Neural cell (in vitro differentiated cells): Measurements from ENCODE around the gene GPX3. TPM values are rescaled to one million over a fixed set of nuclear protein-coding genes. Genes with fewer than 3 reads are reported as not detected.

Experiments used
- H2AFZ ChIP-seq: fragments of 200-600, 300-800 bp; sonication (generic), shearing (Covaris generic); 2 replicates; pipeline ENCODE4 v1.6.0; 2014; ENCODE audit warnings: low read depth, mild to moderate bottlenecking, antibody characterized with exemption, low read length, moderate library complexity
- H3F3A ChIP-seq: fragments of 200-600 bp; shearing (Covaris generic); 2 replicates; pipeline ENCODE4 v1.6.1; 2016; ENCODE audit warnings: mild to moderate bottlenecking, moderate library complexity, mixed read lengths, antibody characterized with exemption, low read length; ENCODE audit not compliant: insufficient read depth, poor library complexity, severe bottlenecking
- H3K27ac ChIP-seq: fragments of 200-600, 300-800 bp; sonication (generic), shearing (Covaris generic); 2 replicates; pipeline ENCODE4 v1.5.1; 2014; ENCODE audit warnings: mild to moderate bottlenecking, low read length, moderate library complexity
- H3K27me3 ChIP-seq: fragments of 300-800, 200-600 bp; sonication (generic), shearing (Covaris generic); 2 replicates; pipeline ENCODE4 v1.6.0; 2014; ENCODE audit warnings: mild to moderate bottlenecking, low read depth, low read length, moderate library complexity; ENCODE audit not compliant: insufficient read depth
- H3K36me3 ChIP-seq: fragments of 300-800, 200-600 bp; sonication (generic), shearing (Covaris generic); 2 replicates; pipeline ENCODE4 v1.5.1; 2014; ENCODE audit warnings: mild to moderate bottlenecking, antibody characterized with exemption, low read length, moderate library complexity; ENCODE audit not compliant: insufficient read depth
- H3K4me2 ChIP-seq: fragments of 300-800, 200-600 bp; sonication (generic), shearing (Covaris generic); 2 replicates; pipeline ENCODE4 v1.6.0; 2014; ENCODE audit warnings: mild to moderate bottlenecking, low read length
- H3K4me3 ChIP-seq: fragments of 300-800, 200-600 bp; sonication (generic), shearing (Covaris generic); 2 replicates; pipeline ENCODE4 v1.5.1; 2014; ENCODE audit warnings: mild to moderate bottlenecking, low read length, moderate library complexity
- H3K79me2 ChIP-seq: fragments of 200-600 bp; shearing (Covaris generic); replicated peaks from 2 replicates; pipeline ENCODE4 v1.6.0; 2014; ENCODE audit warnings: mild to moderate bottlenecking, low read length, moderate library complexity; ENCODE audit not compliant: insufficient read depth
- H3K9ac ChIP-seq: fragments of 300-800, 200-600 bp; sonication (generic), shearing (Covaris generic); 2 replicates; pipeline ENCODE4 v1.6.1; 2016; ENCODE audit warnings: mild to moderate bottlenecking, low read length, mixed read lengths
- H3K9me2 ChIP-seq: fragments of 200-600 bp; shearing (Covaris generic); 2 replicates; pipeline ENCODE4 v1.6.1; 2016; ENCODE audit warnings: mild to moderate bottlenecking, low read length, mixed read lengths; ENCODE audit not compliant: insufficient read depth
- H3K9me3 ChIP-seq: fragments of 200-600, 300-800 bp; sonication (generic), shearing (Covaris generic); 2 replicates; pipeline ENCODE4 v1.6.1; 2016; ENCODE audit warnings: mild to moderate bottlenecking, mixed run types, low read length, moderate library complexity, mixed read lengths
- H4K20me1 ChIP-seq: fragments of 200-600 bp; shearing (Covaris generic); 2 replicates; pipeline ENCODE4 v1.6.1; 2016; ENCODE audit warnings: mild to moderate bottlenecking, mixed run types; ENCODE audit not compliant: insufficient read depth
- CTCF ChIP-seq: fragments of 450-650 bp; IDR thresholded peaks from 2 replicates; pipeline ENCODE4 v1.5.1; 2014; ENCODE audit warnings: antibody characterized with exemption, mild to moderate bottlenecking, moderate library complexity; ENCODE audit not compliant: poor library complexity, severe bottlenecking
- EP300 ChIP-seq: fragments of 450-650 bp; conservative IDR thresholded peaks from 2 replicates; pipeline ENCODE4 v1.6.1; 2014; ENCODE audit warnings: antibody characterized with exemption, mild to moderate bottlenecking, moderate library complexity; ENCODE audit not compliant: poor library complexity, severe bottlenecking
- EZH2 ChIP-seq: fragments of 200-600, 300-800 bp; shearing (Covaris generic), sonication (generic); IDR thresholded peaks from 2 replicates; pipeline ENCODE4 v1.6.1; 2014; ENCODE audit warnings: antibody characterized with exemption, low read length, borderline replicate concordance, mild to moderate bottlenecking; ENCODE audit not compliant: insufficient read depth, poor library complexity, severe bottlenecking
- MXI1 ChIP-seq: fragments of 450-650 bp; conservative IDR thresholded peaks from 2 replicates; pipeline ENCODE4 v1.6.1; 2014; ENCODE audit warnings: antibody characterized with exemption, mild to moderate bottlenecking; ENCODE audit not compliant: poor library complexity, severe bottlenecking
- POLR2AphosphoS5 ChIP-seq: IDR thresholded peaks from 2 replicates; pipeline ENCODE4 v1.6.1; 2012
- RAD21 ChIP-seq: fragments of 450-650 bp; conservative IDR thresholded peaks from 2 replicates; pipeline ENCODE4 v1.6.1; 2014; ENCODE audit warnings: antibody characterized with exemption, mild to moderate bottlenecking, moderate library complexity
- REST ChIP-seq: IDR thresholded peaks from 2 replicates; pipeline ENCODE4 v1.6.1; 2012; ENCODE audit warnings: borderline replicate concordance
- SMC3 ChIP-seq: fragments of 450-650 bp; conservative IDR thresholded peaks from 2 replicates; pipeline ENCODE4 v1.6.1; 2014; ENCODE audit warnings: antibody characterized with exemption, mild to moderate bottlenecking, moderate library complexity; ENCODE audit not compliant: poor library complexity
- TAF1 ChIP-seq: IDR thresholded peaks from 2 replicates; pipeline ENCODE4 v1.6.1; 2012; ENCODE audit warnings: low read depth
- polyA plus RNA-seq: library from polyadenylated mRNA; depleted of rRNA; stranded (reverse); fragments of >200 nt; gene quantifications from 2 replicates; pipeline ENCODE4 v1.2.3, GENCODE V29; 2014

GPX3 gene
- polyA plus RNA-seq, 1 donor from 2014 or later: 4.0 TPM

- H3K9me3 ChIP-seq: no peaks in the 10 kb centered on the region
- H3K36me3 ChIP-seq: no peaks in the 10 kb centered on the region
- H3F3A ChIP-seq: no peaks in the 10 kb centered on the region
- H3K27me3 ChIP-seq: peaks cover 10% of the 10 kb centered on the region
- no peak overlapping the region for H3K4me2 ChIP-seq
- no peaks in the 10 kb centered on the region for H3K9me2 ChIP-seq
- no peak overlapping the region for H3K4me3 ChIP-seq
- TF ChIP-seq CTCF (no peak), MXI1 (no peak), POLR2AphosphoS5 (no peak), SMC3 (no peak), TAF1 (no peak), EZH2 (no peak), EP300 (no peak), REST (no peak), RAD21 (no peak)
- H3K79me2 ChIP-seq: no peaks in the 10 kb centered on the region
- H4K20me1 ChIP-seq: no peaks in the 10 kb centered on the region
- no peak overlapping the region for H2AFZ ChIP-seq
- H3K9ac ChIP-seq: no peak overlapping the region
- no peak overlapping the region for H3K27ac ChIP-seq
Observed at GRCh38 chr5:151015974-151016587, 4.3 kb upstream of the GPX3 start.

- H3K9ac ChIP-seq: no peak overlapping the region
- no peak overlapping the region for H2AFZ ChIP-seq
- TF ChIP-seq MXI1 (no peak), TAF1 (no peak)
- no peak overlapping the region for H3K27ac ChIP-seq
- H3F3A ChIP-seq: no peaks in the 10 kb centered on the region
- H3K4me3 ChIP-seq: no peak overlapping the region
- H3K9me2 ChIP-seq: no peaks in the 10 kb centered on the region
- no peaks in the 10 kb centered on the region for H3K36me3 ChIP-seq
- no peaks in the 10 kb centered on the region for H3K9me3 ChIP-seq
- no peaks in the 10 kb centered on the region for H3K79me2 ChIP-seq
- no peak overlapping the region for H3K4me2 ChIP-seq
- peaks cover 11% of the 10 kb centered on the region for H3K27me3 ChIP-seq
- H4K20me1 ChIP-seq: no peaks in the 10 kb centered on the region
Observed at GRCh38 chr5:151016700-151017099, 3.7 kb upstream of the GPX3 start.

GRCh38 chr5:151017897-151018296 lies 2.5 kb upstream of the GPX3 start:
- no peaks in the 10 kb centered on the region for H3K9me2 ChIP-seq
- no peaks in the 10 kb centered on the region for H3K36me3 ChIP-seq
- H3F3A ChIP-seq: no peaks in the 10 kb centered on the region
- no peak overlapping the region for H2AFZ ChIP-seq
- TF ChIP-seq POLR2AphosphoS5: no peak
- H3K27ac ChIP-seq: no peak overlapping the region
- no peak overlapping the region for H3K9ac ChIP-seq
- H4K20me1 ChIP-seq: no peaks in the 10 kb centered on the region
- no peak overlapping the region for H3K4me2 ChIP-seq
- peaks cover 11% of the 10 kb centered on the region for H3K27me3 ChIP-seq
- H3K9me3 ChIP-seq: no peaks in the 10 kb centered on the region
- no peak overlapping the region for H3K4me3 ChIP-seq
- H3K79me2 ChIP-seq: no peaks in the 10 kb centered on the region
